Esophagus (tissue), 2 donors: Measurements from ENCODE around the gene LIN7A. TPM values are rescaled to one million over a fixed set of nuclear protein-coding genes. Genes with fewer than 3 reads are reported as not detected.
"Not testable (repeated sequence)": the region's sequence is repeated elsewhere in the genome, so short reads cannot be mapped to it uniquely, and the experiment has no call there.

Experiments
- H3K27ac ChIP-seq, 2 donors: one replicate each; pipeline ENCODE4 v1.5.1; 2013; ENCODE audit warnings: low read depth in 2 of 2, mild to moderate bottlenecking in 2 of 2, inconsistent platforms in 1 of 2, low read length in 1 of 2, moderate library complexity in 1 of 2
- H3K27me3 ChIP-seq, 2 donors: one replicate each; pipeline ENCODE4 v1.6.1; 2013; ENCODE audit warnings: low read length in 2 of 2, control low read depth in 1 of 2, mild to moderate bottlenecking in 1 of 2; ENCODE audit not compliant: insufficient read depth in 2 of 2, control insufficient read depth in 1 of 2
- H3K36me3 ChIP-seq, 2 donors: one replicate each; pipeline ENCODE4 v1.6.1; 2013; ENCODE audit warnings: low read length in 1 of 2; ENCODE audit not compliant: control insufficient read depth in 2 of 2, insufficient read depth in 2 of 2
- H3K4me1 ChIP-seq, 2 donors: one replicate each; pipeline ENCODE4 v1.6.1; 2013; ENCODE audit warnings: low read length in 1 of 2; ENCODE audit not compliant: control insufficient read depth in 2 of 2, insufficient read depth in 2 of 2
- H3K4me3 ChIP-seq, 2 donors: one replicate each; pipeline ENCODE4 v1.5.1; 2013; ENCODE audit warnings: low read length in 2 of 2, mild to moderate bottlenecking in 2 of 2, low read depth in 1 of 2, moderate library complexity in 1 of 2
- H3K9me3 ChIP-seq, 2 donors: one replicate each; pipeline ENCODE4 v1.6.1; 2013; ENCODE audit warnings: mild to moderate bottlenecking in 2 of 2, low read depth in 1 of 2, low read length in 1 of 2, moderate library complexity in 1 of 2; ENCODE audit not compliant: control insufficient read depth in 2 of 2, insufficient read depth in 1 of 2
- WGBS, 2 donors: extraction: QIAGEN DNeasy Blood & Tissue Kit; methylation state at CpG; one replicate each; pipeline ENCODE4 v1.1.7; 2013; 5-methylcytosine and 5-hydroxymethylcytosine counted together
- polyA plus RNA-seq, 2 donors: library from polyadenylated mRNA; stranded (reverse); fragments of 200-250 nt; gene quantifications; one replicate each; pipeline ENCODE4 v1.2.3, GENCODE V29; 2013
- donor health status: healthy with polysubstance abuse.
- donor health status: Bipolar disorder and iron deficiency.

The LIN7A gene
- polyA plus RNA-seq, 2 donors: 0.15 to 0.16 TPM

DNA sequence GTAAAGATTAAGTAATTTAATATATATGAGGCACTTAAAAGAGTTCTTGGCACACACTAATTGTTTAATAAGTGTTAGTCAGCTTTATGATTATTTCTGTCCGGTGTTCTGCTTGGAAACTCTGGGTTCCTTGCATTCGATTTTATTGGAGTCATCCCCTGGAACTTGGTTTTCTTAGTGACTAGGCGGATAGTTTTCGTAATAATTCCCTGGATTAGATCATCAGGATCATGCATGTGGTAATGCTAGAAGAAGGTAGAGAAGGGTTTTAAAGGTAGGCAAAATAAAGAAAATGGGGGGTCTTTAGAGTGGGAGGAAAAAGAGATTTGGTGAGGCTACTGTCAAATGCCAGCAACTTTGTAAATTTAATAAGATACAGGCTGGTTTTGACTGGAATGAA is 132.6 kb downstream of the LIN7A start:
- WGBS, 2 donors: 91 to 94% methylated on average over 4 of the region's 4 CpGs
- H3K4me3 ChIP-seq: no peak overlapping the region
- H3K9me3 ChIP-seq: no peaks in the 10 kb centered on the region
- no peaks in the 10 kb centered on the region for H3K4me1 ChIP-seq
- no peaks in the 10 kb centered on the region for H3K36me3 ChIP-seq
- no peaks in the 10 kb centered on the region for H3K27me3 ChIP-seq
- H3K27ac ChIP-seq: no peak overlapping the region

DNA sequence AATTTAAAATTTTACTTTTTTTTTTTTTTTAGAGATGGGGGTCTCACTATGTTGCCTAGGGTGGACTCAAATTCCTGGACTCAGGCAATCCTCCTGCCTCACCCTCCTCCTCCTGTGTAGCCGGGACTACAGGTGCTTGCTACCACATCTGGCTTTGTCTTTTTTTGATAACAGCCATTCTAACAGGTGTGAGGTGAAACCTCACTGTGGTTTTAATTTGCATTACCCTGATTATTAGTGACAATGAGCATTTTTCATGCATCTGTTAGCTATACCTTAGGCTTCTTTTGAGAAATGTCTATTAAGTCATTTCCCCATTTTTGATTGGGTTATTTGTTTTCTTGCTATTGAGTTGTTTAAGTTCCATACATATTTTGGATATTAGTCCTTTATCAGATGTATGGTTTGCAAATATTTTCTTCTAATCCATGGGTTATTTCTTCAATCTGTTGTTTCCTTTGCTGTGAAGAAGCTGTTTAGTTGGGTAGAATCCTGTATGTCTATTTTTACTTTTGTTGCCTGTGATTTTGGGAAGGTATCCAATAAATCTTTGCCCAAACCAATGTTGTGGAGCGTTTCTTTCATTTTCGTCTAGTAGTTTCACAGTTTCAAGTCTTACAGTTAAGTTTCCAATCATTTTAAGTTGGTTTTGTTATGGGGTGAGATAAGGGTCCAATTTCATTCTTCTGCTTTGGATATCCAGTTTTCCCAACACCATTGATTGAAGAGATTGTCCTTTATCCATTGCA is 134.9 kb downstream of the LIN7A start:
- WGBS, 2 donors: 72 to 89% methylated on average over 3 of the region's 3 CpGs
- H3K9me3 ChIP-seq: no peaks in the 10 kb centered on the region
- H3K4me1 ChIP-seq: no peaks in the 10 kb centered on the region
- H3K27me3 ChIP-seq: no peaks in the 10 kb centered on the region
- H3K4me3 ChIP-seq: no peak overlapping the region
- H3K27ac ChIP-seq: no peak overlapping the region
- H3K36me3 ChIP-seq: no peaks in the 10 kb centered on the region

GRCh38 chr12:80798281-80798680 is 139.5 kb downstream of the LIN7A start:
- WGBS, 2 donors: 51 to 56% methylated on average over 4 of the region's 4 CpGs
- H3K27me3 ChIP-seq: no peaks in the 10 kb centered on the region

DNA sequence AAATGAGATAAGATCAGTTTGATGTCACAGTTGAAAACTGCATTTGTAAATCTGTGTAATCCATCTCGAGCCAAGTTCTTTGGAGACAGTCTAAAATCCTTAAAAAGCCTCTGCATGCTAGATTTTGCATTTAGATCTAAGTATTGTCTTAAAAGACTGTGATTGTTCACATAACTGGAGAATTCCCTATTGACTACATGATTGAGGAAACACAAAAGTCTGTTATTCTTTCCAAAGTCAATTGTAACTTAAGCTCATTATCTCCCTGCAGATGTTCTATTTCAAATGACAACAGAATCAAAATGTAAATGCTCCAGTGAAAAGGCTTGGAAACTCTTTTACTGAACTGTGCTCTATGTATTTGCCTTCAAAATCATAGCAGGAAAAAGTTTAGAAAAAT is 143.2 kb downstream of the LIN7A start:
- 36 to 40% methylated on average over 1 of the region's 1 CpG for WGBS, 2 donors
- Histone ChIP-seq H3K27ac (no peak overlapping the region), H3K4me1 (no peaks in the 10 kb centered on the region), H3K27me3 (no peaks in the 10 kb centered on the region), H3K36me3 (no peaks in the 10 kb centered on the region), H3K4me3 (no peak overlapping the region), H3K9me3 (no peaks in the 10 kb centered on the region)

More at GRCh38 chr12:80798281-80798680, 139.5 kb downstream of the LIN7A start:
- Histone ChIP-seq H3K4me3 (no peak overlapping the region), H3K36me3 (no peaks in the 10 kb centered on the region), H3K27ac (no peak overlapping the region), H3K4me1 (no peaks in the 10 kb centered on the region), H3K9me3 (no peaks in the 10 kb centered on the region)

DNA sequence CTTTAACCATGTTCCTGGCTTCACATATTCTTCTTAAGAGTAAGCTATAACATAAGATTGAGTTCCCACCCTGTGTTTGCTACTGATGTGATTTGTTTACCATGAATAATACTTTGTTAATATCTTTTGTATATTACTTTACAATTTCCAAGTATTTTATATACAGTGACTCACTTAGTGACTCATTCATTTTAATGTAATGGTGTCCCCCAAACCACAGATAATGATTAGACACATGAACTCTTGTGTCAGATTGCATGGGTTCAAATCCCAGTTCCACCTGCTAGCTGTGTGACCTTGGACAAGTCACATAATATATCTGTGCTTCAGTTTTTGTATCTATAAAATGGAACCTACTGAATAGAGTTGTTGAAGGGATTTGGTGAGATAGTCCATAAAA is 144.9 kb downstream of the LIN7A start:
- Histone ChIP-seq H3K4me3 (no peak overlapping the region), H3K9me3 (no peaks in the 10 kb centered on the region), H3K27me3 (no peaks in the 10 kb centered on the region), H3K36me3 (no peaks in the 10 kb centered on the region), H3K27ac (no peak overlapping the region), H3K4me1 (no peaks in the 10 kb centered on the region)

- no peaks in the 10 kb centered on the region for H3K36me3 ChIP-seq
- H3K4me1 ChIP-seq: no peaks in the 10 kb centered on the region
- no peak overlapping the region for H3K27ac ChIP-seq
Measured at GRCh38 chr12:80791863-80792262, 145.9 kb downstream of the LIN7A start.

GRCh38 chr12:80788407-80788806 is 149.3 kb downstream of the LIN7A start:
- not testable (repeated sequence) for H3K36me3 ChIP-seq, H3K4me3 ChIP-seq, H3K9me3 ChIP-seq, H3K27me3 ChIP-seq, H3K27ac ChIP-seq, H3K4me1 ChIP-seq
- 85 to 87% methylated on average over 10 of the region's 10 CpGs for WGBS, 2 donors

More at GRCh38 chr12:80791863-80792262, 145.9 kb downstream of the LIN7A start:
- Histone ChIP-seq H3K27me3 (no peaks in the 10 kb centered on the region), H3K9me3 (no peaks in the 10 kb centered on the region), H3K4me3 (no peak overlapping the region)

DNA sequence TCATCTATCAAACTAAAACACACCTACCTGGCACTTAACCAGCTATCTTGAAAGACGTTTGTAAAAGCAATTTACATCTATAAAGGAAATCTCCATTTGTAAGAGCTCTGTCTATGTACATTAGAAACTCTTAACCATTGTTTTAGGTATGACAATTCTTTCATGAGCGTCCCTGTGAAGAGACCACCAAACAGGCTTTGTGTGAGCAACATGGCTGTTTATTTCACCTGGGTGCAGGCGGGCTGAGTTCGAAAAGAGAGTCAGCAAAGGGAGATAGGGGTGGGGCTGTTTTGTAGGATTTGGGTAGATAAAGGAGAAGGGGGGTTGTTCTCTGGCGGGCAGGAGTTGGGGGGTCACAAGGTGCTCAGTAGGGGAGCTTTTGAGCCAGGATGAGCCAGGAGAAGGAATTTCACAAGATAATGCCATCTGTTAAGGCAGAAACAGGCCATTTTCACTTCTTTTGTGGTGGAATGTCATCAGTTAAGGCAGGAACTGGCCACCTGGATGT is 154.7 kb downstream of the LIN7A start:
- not testable (repeated sequence) for H3K36me3 ChIP-seq
- 70 to 78% methylated on average over 5 of the region's 5 CpGs for WGBS, 2 donors

DNA sequence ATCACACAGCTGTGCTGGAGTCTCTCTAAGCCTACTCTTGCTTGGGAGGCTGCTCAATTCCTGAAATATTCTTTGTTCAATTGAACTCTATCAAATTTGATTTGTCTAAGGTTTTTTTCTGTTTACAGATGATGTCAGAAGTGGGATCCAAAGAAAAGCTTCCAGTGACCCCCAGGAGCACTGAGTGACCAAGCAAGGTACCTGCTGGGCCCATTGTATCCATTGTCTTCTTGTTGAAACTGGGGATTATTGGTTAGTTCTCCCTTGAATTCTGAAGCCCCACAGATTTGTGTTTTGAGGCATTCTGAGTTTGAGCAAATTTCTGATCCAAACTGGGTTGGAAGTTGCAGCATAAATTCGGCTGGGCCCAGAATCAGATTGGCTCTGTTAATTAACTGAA is 156.4 kb downstream of the LIN7A start:
- no peaks in the 10 kb centered on the region for H3K36me3 ChIP-seq
- peaks cover 0 to 2% of the 10 kb centered on the region in 2 donors for H3K4me1 ChIP-seq
- 89 to 90% methylated on average over 1 of the region's 1 CpG for WGBS, 2 donors
- no peaks in the 10 kb centered on the region for H3K9me3 ChIP-seq
- H3K27ac ChIP-seq: no peak overlapping the region
- no peaks in the 10 kb centered on the region for H3K27me3 ChIP-seq
- no peak overlapping the region for H3K4me3 ChIP-seq

More for the DNA sequence above, 154.7 kb downstream of the LIN7A start:
- H3K27me3 ChIP-seq, H3K4me1 ChIP-seq, H3K27ac ChIP-seq, H3K4me3 ChIP-seq, H3K9me3 ChIP-seq: not testable (repeated sequence)

GRCh38 chr12:80780746-80781145 is 157.0 kb downstream of the LIN7A start:
- 79 to 82% methylated on average over 2 of the region's 2 CpGs for WGBS, 2 donors
- no peak overlapping the region for H3K27ac ChIP-seq

More at GRCh38 chr12:80780746-80781145, 157.0 kb downstream of the LIN7A start:
- H3K4me1 ChIP-seq: peaks cover 0 to 2% of the 10 kb centered on the region in 2 donors
- no peak overlapping the region for H3K4me3 ChIP-seq
- no peaks in the 10 kb centered on the region for H3K9me3 ChIP-seq
- no peaks in the 10 kb centered on the region for H3K27me3 ChIP-seq
- H3K36me3 ChIP-seq: no peaks in the 10 kb centered on the region
